ENCODE results near the gene ST3GAL4.

DNA sequence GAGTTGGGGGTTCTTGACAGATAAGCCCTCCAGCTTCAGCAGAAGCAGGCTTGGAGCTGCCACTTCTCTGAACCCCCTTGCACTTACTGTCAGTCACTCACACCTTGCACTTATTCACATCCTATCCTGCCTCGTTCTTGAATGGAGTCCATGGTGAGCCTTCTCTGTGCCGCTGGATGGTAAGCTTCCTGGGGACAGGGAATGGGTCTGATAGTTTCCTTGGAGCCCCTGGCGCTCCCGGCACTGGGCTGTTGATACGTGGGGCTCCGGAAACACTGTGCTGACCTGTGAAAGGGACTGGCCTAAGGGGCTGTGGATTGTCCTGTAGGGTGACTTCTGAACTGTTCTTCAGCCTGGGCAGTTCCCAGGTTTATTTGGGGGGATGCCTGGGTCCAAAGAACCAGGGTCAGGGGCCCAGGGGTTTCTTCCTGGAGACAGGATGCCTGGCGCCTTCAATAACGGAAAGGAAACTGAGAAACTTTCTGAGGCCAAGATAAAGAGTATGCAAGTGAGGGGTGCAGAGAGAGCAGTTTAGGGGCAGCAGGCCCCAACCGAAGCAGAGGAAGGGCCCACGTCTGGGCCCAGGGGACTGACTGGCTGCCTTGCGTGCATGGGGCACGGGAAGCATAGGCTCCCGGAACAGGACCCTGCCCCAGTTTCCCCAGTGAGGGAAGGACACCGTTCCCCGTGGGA lies 709 bp upstream of the ST3GAL4 start:
- no peak for TF ChIP-seq POLR2A (IDR thresholded peaks at IDR 0.05)
- TF ChIP-seq CTCF (IDR thresholded peaks at IDR 0.05) = no peak

Measured in right lobe of liver (tissue), 4 donors.